ENCODE data around the gene TMEM8B. TPM values are rescaled to one million over a fixed set of nuclear protein-coding genes. Genes with fewer than 3 reads are reported as not detected.
A peak's percentile ranks its signal among the peaks of the same experiment; 100 is the strongest.

The TMEM8B gene
- total RNA-seq, 1 experiment from 2014 or later, result 9.3 TPM

DNA sequence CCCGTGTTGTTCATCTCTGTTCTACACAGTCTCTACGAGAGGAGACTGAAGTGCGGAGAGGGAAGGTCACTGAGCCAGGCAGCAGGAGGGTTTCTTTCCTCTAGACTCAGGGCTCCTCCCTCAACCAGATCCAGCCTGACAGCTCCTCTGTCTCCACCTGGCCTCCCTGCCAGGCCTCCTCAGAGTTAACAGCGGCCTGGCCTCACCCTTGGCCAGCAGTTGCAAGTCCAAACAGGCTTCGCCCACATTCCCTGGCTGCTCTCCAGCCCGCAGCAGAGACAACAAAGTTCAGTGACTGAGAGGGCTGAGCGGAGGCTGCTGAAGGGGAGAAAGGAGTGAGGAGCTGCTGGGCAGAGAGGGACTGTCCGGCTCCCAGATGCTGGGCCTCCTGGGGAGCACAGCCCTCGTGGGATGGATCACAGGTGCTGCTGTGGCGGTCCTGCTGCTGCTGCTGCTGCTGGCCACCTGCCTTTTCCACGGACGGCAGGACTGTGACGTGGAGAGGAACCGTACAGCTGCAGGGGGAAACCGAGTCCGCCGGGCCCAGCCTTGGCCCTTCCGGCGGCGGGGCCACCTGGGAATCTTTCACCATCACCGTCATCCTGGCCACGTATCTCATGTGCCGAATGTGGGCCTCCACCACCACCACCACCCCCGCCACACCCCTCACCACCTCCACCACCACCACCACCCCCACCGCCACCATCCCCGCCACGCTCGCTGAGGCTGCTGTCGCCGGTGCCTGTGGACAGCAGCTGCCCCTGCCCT, 77.1 kb downstream of the TMEM8B start, which contains the start of gene HRCT1:
Gene HRCT1 (plus strand): TSS at position 291 of the 768 bp plus-strand sequence. CDS start 86 bp downstream, at position 377.
- Histone ChIP-seq H3T11ph (ENCODE audit: low read length) (no peak within 1 kb of the TSS), H2BK20ac (ENCODE audit: low read depth, low read length, poor library complexity, severe bottlenecking) (no peak within 1 kb of the TSS), H3K14ac (ENCODE audit: insufficient read depth, low read length) (no peak within 1 kb of the TSS; the same call in 1 of the 2 replicates), H3K18ac (ENCODE audit: insufficient read length, low read depth, low read length) (no peak within 1 kb of the TSS), H3K27ac (ENCODE audit: insufficient read length, low read depth, low read length) (no peak within 1 kb of the TSS), H2BK120ac (ENCODE audit: low read depth, low read length, poor library complexity, severe bottlenecking) (no peak within 1 kb of the TSS), H2BK5ac (ENCODE audit: insufficient read length, low read length) (no peak within 1 kb of the TSS), H3K23me2 (ENCODE audit: insufficient read length, low read depth, low read length, poor library complexity, severe bottlenecking) (no peaks in the 10 kb centered on the region), H3K9ac (ENCODE audit: extremely low read depth, insufficient read length, low read length) (no peak within 1 kb of the TSS), H3K4ac (ENCODE audit: low read depth, low read length) (no peak within 1 kb of the TSS), H4K8ac (replicated peaks; ENCODE audit: insufficient read length, low read depth, low read length) (no peak within 1 kb of the TSS), H2BK15ac (ENCODE audit: low read depth, low read length) (no peak within 1 kb of the TSS), H2BK12ac (ENCODE audit: insufficient read length, low read depth, low read length) (no peak within 1 kb of the TSS), H3K79me1 (ENCODE audit: insufficient read depth, low read depth, low read length, poor library complexity, severe bottlenecking) (no peaks in the 10 kb centered on the region), H3K9me3 (ENCODE audit: control insufficient read depth, low read depth, low read length) (no peaks in the 10 kb centered on the region), H3K4me2 (ENCODE audit: insufficient read depth, insufficient read length, low read length) (no peak within 1 kb of the TSS), H2AFZ (ENCODE audit: low read length) (no peak within 1 kb of the TSS), H3K79me2 (ENCODE audit: insufficient read depth, low read length) (no peaks in the 10 kb centered on the region), H3K23ac (ENCODE audit: insufficient read length, low read depth, low read length) (no peak within 1 kb of the TSS), H4K20me1 (ENCODE audit: control insufficient read depth, insufficient read depth, insufficient read length) (no peaks in the 10 kb centered on the region), H3K4me1 (ENCODE audit: insufficient read depth, low read length) (peaks cover 9% of the 10 kb centered on the region; the same call in 1 of the 2 replicates), H2AK5ac (ENCODE audit: insufficient read length, low read length) (no peak within 1 kb of the TSS), H4K5ac (ENCODE audit: insufficient read length, low read depth, low read length) (no peak within 1 kb of the TSS), H3K56ac (ENCODE audit: insufficient read length, low read depth, low read length) (no peak within 1 kb of the TSS), H4K91ac (ENCODE audit: insufficient read length, low read depth, low read length) (no peak within 1 kb of the TSS), H3K27me3 (ENCODE audit: insufficient read depth, low read length) (no peaks in the 10 kb centered on the region)
- no peak for DNase-seq
- Mint-ChIP-seq H3K4me1 (peaks cover 41 to 45% of the 10 kb centered on the region in 2 experiments), H3K4me3 (no peak within 1 kb of the TSS; a peak in 1 of 5 replicates), H3K9me3 (no peaks in the 10 kb centered on the region), H3K36me3 (ENCODE audit: insufficient read depth in 1 of 3, low read depth in 3 of 3) (no peaks in the 10 kb centered on the region), H3K27me3 (ENCODE audit: low read depth) (peaks cover 6% of the 10 kb centered on the region), H3K27ac (peak within 1 kb of the TSS in 1 of 3 experiments; percentile 93; a peak in 3 of 7 replicates)
- TF ChIP-seq, protein P1, sequence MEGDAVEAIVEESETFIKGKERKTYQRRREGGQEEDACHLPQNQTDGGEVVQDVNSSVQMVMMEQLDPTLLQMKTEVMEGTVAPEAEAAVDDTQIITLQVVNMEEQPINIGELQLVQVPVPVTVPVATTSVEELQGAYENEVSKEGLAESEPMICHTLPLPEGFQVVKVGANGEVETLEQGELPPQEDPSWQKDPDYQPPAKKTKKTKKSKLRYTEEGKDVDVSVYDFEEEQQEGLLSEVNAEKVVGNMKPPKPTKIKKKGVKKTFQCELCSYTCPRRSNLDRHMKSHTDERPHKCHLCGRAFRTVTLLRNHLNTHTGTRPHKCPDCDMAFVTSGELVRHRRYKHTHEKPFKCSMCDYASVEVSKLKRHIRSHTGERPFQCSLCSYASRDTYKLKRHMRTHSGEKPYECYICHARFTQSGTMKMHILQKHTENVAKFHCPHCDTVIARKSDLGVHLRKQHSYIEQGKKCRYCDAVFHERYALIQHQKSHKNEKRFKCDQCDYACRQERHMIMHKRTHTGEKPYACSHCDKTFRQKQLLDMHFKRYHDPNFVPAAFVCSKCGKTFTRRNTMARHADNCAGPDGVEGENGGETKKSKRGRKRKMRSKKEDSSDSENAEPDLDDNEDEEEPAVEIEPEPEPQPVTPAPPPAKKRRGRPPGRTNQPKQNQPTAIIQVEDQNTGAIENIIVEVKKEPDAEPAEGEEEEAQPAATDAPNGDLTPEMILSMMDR (conservative IDR thresholded peaks at IDR 0.05), result no peak
- no CpG with 5 or more reads among the region's 30 CpGs for WGBS (ENCODE audit: extremely low coverage, insufficient read length, low lambda C conversion rate)
